Anterior cingulate cortex (tissue), 58 donors: ENCODE measurements around the gene ZNF280A.

Source experiments
- DNase-seq, 58 donors: peaks; one replicate each; lab custom pipeline; 2025; lab: John Stamatoyannopoulos, UW

Gene ZNF280A

GRCh38 chr22:22520020-22520656 is at the start of gene ZNF280A:
Gene ZNF280A, minus strand, starts transcription at chr22:22520270. Its CDS starts 4,640 bp downstream, at chr22:22515630.
- DNase-seq: peak in 1 of 58 donors; percentile 1

DNA sequence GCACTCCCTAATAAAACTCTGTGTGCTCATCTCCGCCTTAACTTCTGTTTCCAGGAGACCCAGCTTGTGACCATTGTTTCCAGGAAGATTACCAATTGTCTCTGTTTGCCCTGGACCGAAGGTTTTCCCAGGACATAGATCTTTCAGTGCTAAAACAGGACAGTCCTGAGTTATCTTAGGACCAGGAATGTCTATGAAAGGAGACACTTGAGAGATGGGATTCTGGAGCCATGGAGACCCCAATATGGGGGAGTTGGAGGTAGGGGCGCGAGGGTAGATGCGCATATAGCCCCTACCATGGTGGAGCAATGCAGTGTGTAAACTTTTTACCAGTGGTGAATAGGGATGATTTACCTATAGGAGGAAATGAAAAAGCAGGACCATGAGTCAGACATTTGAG is 49.1 kb upstream of the ZNF280A start:
- no peak for DNase-seq

DNA sequence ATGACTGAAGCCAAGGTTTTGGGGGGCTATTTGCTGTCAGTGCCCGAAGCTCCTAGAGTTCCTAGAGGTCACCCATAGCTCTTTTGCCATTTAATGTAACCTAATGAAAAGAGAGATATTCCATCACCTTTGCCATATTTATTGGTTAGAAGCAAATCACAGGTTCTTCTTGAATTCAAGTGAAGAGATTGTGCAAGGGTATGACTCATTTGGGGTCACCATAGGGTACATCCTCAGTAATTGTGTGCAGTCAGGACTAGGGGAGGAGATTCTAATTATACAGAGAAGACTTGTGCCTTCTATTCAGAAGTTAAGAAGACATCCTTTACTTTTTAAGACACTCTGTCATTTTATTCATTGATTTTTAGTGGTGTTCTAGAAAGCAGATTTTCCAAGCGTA is 45.9 kb upstream of the ZNF280A start:
- DNase-seq: no peak

- peak in 4 of 58 donors; percentile 1 to 10 (median 5) for DNase-seq
Observed at GRCh38 chr22:22558972-22559603, 39.0 kb upstream of the ZNF280A start, which contains the start of gene PRAME. Gene PRAME, minus strand, starts transcription at chr22:22559265. Its CDS starts 2,433 bp downstream, at chr22:22556832.

GRCh38 chr22:22558071-22558971 is 38.3 kb upstream of the ZNF280A start:
- DNase-seq: no peak

DNA sequence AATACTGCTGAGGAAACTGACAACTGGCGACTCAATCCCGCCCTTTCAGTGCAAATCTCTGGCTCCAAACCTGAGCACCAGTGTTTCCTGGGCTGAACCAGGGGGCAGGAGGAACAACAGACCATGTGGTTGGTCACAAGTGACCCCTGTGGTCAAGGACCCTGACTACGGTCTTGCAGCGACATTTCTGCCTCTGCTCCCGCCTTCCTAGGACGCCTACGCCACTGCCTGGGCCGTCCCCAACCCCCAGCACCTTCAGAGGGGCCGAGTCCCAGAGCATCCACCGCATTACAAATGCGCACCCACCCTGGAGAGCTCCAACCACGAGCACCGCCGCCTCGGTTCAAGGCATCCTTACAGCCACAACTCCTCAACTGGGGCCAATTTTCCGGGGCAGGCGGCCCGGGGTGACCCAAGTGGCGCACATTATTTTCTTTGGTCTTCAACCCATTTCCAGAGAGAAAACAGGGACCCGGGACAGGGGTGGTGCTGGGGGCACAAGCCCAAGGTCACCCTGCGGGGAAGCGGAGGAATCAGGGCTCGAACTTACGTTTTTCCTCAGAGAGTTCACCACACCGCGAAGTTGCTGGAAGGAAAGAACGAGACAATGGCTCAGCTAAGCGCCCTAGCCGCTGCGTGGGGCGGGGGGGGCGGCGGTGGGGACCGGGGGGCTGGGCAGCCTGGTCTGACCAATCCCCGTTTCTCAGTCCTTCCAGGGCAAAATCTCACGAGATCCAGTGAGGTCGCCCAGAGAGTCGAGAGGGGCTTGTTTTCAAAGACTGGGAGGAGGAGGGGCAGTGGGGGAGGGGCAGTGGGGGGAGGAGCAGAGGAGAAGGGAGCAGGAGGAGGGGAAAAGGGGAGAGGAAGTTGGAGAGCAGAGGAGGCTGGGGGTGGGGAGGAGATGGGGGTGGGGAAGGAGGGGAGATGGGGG is 37.2 kb upstream of the ZNF280A start:
- DNase-seq: no peak

GRCh38 chr22:22556578-22556977 is 36.5 kb upstream of the ZNF280A start:
- DNase-seq: no peak

DNA sequence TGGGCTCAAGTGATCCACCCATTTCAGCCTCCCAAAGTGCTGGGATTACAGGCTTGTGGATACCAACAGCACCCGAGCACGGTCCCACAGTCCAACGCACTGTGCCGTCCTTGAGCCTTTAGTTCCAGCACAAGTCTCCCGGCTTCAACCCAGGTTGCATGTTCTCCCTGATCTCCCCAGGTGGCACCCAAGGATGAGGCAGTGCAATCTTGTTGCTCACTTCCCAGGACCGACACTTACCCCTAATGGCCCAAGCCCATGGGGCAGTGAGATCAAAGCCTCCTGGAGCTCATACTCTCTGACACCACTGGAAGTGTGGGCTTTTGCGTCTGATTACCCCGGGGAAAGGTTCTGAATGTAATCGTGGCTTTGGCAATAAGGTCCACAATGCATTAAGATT is 35.5 kb upstream of the ZNF280A start:
- DNase-seq: no peak

DNA sequence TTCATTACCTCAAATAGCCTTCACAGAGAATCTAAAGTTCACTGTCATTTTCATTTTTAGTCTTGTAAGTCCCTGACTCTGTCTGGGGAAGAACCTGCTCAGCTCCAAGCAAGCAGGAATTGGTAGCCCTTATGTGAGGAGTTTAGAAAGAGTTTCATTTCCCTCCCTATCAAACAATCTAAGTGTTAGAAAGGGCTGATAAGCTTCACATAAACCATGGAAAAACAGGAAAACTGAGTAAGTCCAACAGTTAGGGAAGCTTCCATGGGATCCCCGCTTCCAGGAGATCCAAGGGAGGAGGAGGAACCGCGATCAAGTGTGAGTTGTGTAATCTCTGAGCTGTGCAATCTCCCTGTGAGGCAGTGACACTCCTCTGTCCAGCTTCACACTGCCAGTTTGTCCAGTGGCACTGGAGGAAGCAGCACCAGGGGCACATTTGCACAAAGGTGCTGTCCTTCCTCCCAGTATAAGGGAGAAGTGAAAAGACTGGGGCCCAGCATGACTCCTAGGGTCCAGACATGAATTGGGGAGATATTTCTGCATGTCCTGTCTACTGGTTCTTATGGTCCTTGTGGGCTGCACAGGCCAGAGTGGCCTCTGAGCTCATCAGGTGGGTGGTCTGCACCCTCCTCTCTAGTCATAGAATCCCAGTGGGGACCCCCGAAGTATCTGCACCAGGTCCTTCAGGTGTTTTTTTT is 34.7 kb upstream of the ZNF280A start:
- no peak for DNase-seq

GRCh38 chr22:22553735-22554586 is 33.9 kb upstream of the ZNF280A start:
- DNase-seq: no peak

DNA sequence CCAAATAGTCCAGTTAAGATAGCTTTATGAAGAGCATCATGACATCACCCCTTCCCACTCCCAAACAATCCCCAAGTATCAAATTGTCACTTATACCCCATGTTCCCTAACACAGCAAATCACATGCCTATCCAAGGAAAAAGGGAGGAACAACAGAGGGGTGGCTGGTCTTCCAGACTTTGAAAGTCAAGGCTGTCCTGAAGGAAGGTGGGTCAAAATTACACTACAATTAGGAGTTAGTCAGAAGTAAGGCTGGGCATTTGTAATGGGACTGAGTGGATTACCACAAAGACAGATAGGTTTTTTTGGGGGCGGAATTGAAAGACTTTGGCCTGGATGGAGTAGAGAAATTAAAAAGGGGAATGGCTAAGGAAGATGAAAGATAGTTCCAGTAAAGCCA is 33.1 kb upstream of the ZNF280A start:
- DNase-seq: no peak

- no peak for DNase-seq
Observed at GRCh38 chr22:22552630-22553029, 32.6 kb upstream of the ZNF280A start.

DNA sequence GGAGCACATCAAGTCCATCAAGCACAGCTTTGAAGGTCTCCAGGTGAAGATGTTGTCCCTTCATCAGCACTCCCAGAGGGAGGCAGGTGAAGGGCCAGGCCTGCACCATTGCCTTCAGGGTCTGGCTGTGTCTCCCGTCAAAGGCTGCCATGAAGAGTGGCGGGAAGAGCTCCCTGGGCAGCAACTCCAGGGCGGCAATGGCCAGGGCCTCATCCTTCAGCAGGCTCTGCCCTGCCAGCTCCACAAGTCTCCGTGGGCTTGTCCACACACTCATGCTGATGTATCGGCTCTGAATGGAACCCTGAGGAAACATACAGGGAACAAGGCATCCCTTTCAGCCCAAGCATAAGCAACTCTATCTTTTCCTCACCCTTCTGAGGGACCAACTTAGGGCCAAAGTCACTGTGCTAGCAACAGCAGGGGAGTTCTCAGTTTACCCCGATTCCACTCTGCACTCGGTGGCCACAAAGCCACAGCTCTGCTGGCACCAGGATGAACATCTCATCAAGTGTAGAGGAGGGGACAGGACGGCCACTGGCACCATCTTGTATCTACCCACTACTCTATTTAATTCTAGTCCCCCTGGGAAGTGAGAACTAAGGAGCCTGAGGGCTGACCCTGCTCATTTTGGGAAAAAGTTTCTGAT is 30.8 kb upstream of the ZNF280A start:
- no peak for DNase-seq

GRCh38 chr22:22548910-22549309 is 28.8 kb upstream of the ZNF280A start:
- no peak for DNase-seq

DNA sequence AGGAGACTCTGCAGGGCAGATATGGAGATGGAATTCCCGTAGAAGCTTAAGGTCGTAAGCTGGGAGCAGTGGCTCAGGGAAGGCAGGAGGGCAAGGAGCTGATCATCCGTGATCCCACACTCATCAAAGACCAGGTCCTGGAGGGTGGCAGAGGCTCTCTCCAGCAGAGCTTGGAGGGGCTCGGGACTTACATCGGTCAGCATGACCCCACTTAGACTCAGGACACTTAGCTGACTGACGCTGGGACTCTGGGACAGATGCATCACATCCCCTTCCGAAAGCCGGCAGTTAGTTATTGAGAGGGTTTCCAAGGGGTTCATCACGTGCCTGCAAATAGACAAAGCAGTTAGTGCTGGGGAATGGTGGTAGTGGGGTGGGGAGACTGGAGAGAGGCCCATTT is 28.2 kb upstream of the ZNF280A start:
- no peak for DNase-seq

DNA sequence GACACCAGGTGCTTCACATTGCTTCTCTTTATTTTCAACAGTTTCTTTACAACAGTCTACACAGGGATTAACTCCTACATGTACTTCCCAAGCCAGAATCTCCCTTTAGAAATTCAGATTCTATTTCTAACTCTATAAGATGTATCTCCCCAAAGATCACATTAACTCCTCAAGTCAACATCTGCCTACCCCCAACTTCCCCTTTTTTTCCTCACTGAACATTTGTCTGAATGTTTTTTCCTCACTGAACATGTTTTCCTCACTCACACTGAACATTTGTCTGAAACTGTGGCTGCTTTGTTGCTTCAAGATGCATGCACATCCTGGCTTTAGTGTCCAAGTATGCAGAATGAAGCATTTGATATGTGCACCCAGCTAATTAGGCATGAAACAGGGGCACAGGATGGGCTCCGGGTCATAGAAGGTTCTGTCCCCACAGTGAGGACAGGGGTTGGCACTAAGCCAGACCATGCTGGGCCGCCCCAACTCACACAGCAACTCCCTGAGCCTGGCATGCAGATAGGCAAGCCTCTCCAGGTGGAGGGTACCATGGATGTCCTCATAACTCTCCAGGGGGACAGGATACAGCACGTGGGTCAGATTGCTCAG is 27.7 kb upstream of the ZNF280A start:
- no peak for DNase-seq

DNA sequence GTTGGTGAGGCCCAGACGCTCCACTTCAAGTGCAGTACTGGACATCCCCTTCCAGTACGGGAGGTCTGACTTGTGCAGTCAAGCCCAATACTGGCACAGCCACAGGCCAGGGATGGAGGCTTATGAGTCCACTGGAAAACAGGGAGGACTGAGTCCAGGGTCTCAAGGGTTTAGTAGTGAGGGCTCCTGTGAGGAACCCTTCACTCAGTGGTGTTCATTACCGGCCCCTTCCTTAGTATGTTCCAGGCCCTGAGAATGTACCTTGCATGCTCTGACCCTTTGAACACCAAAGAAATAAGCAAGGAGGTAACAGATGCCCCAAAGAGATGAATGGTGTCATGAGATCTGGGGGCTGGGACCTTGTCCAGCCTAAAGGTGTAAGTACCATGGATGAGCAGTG is 27.2 kb upstream of the ZNF280A start:
- DNase-seq: no peak

DNA sequence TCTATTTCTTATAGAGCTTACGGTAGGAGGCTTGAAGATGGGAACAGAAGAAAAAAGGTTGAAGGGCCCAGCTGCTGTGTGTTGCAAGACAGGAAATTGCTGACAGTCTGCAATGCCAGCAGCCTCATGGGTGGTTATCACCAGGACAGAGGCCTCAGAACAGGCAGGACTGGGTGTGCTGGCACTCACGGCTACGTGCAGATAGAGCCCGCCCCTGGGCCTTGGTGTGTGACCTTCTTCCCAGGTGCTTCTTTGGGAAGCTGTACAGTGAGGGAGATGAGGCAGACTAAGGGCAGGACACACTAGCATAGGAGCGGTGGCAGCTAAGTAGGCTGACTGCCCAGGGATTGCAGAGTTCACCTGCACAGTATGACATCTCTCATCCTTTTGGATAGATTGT is 26.4 kb upstream of the ZNF280A start:
- peak in 2 of 58 donors; percentile 2 to 3 for DNase-seq
